Renal cortex interstitium (tissue), 15 donors: ENCODE results near the gene IFIH1. TPM values are rescaled to one million over a fixed set of nuclear protein-coding genes. Genes with fewer than 3 reads are reported as not detected.

ENCODE experiments used
- DNase-seq, 11 donors: peaks; one replicate each; pipeline ENCODE4 v3.0.0-alpha.2; 2013; ENCODE audit warnings: low read depth in 9 of 11, low spot score in 4 of 11; ENCODE audit errors: extremely low read depth in 1 of 11
- long read RNA-seq, 16 experiments: transcript quantifications; one replicate each; lab custom pipeline, GENCODE V29; 2026
- polyA plus RNA-seq, 3 donors: library from polyadenylated mRNA; unstranded; fragments of 120-200 nt; gene quantifications; one replicate each; pipeline ENCODE4 v1.2.1, GENCODE V29; 2013; ENCODE audit not compliant: insufficient read length in 3 of 3

IFIH1 gene
- polyA plus RNA-seq = 1 to 10 TPM; 5.4 to 7.6 (median 5.9) TPM
- long read RNA-seq, donor 1 = 0 reads
- long read RNA-seq, donor 2 = 0 reads
- long read RNA-seq, donor 3 = 0 reads
- long read RNA-seq, donor 4, partial matches to known transcripts = 0 of 1 reads
- long read RNA-seq, donor 4, other reads (novel, unspliced or antisense) = 0 of 1 reads
- long read RNA-seq, donor 5 = 0 reads
- long read RNA-seq, donor 6, partial matches to known transcripts = 0 of 1 reads
- long read RNA-seq, donor 6, other reads (novel, unspliced or antisense) = 0 of 1 reads
- long read RNA-seq, donor 7 = 0 reads
- long read RNA-seq, donor 8, partial matches to known transcripts = 0 of 1 reads
- long read RNA-seq, donor 8, other reads (novel, unspliced or antisense) = 0 of 1 reads
- long read RNA-seq, donor 9 = 0 reads
- long read RNA-seq, donor 10, partial matches to known transcripts = 0 of 2 reads
- long read RNA-seq, donor 10, other reads (novel, unspliced or antisense) = 0 of 2 reads
- long read RNA-seq, donor 11 = 0 reads
- long read RNA-seq, donor 12 = 0 reads
- long read RNA-seq, donor 13, partial matches to known transcripts = 0 of 1 reads
- long read RNA-seq, donor 13, other reads (novel, unspliced or antisense) = 0 of 1 reads
- long read RNA-seq, donor 14, partial matches to known transcripts = 49 of 78 reads
- long read RNA-seq, donor 14, other reads (novel, unspliced or antisense) = 28 of 78 reads
- long read RNA-seq, donor 15 = 0 reads
- long read RNA-seq, donor 16, partial matches to known transcripts = 0 of 1 reads
- long read RNA-seq, donor 16, other reads (novel, unspliced or antisense) = 0 of 1 reads

DNA sequence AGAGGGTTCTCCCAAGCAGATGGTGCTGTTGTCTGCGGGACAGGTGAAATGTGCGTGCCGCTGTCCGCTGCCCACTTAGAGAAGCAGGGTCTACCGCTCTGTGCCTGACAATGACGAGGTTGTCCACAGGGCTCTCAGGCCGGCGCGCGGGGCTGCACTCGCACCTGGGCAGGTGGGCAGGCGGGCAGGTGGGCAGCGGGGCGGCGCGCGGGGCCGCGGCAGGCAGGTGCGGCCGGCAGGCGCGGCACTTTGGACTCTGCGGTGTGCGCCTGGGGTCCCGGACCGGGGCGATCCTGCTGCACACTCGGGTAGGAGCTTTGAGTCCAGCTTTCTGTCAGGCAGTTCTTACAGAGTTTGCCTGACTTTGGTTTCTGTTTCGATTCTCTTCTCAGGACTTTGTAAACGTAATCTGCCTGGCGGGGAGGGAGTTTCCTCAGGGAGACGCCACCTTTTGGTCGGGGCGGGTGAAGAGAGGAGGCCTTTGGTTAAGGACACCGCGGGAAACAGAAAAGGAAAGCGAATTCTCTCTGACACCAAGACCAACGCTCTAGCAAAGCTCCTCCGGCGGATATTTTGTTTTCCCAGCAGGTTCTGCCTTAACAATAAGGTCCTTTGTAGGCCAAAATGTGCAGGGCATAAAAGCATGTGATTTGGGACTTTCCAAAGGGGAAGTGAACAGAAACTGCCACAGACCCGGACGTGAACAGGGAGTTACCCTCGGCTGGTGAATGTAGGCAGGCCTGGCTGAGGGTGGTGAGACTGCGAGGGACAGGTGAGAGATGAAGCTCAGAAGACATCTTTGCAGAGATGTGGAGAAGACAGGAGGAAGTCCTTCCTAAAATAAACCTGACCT lies at the start of gene IFIH1:
Gene IFIH1 (minus strand): TSS at position 357 of the 853 bp plus-strand sequence. CDS start 377 bp downstream, outside the sequence.
- peak; percentile 36 to 84 (median 66) for DNase-seq

DNA sequence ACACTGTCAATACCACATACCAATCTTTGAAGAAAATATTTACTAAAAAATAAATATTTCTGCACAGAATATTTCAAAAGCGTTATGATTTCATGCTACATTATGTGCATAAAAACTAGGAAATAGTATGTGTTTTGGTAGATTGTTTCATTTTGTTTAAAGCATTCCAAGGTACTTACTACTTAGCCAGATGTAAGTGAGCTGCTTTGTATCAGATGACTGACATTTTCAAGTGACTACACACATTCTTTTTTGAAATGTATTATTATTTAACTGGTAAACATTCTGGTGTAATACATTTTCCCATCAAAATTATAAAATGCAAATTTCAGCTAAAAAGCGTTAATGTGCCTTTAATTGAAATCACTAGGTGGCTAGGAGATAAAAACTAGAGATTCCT lies 46.9 kb upstream of the IFIH1 start:
- DNase-seq = no peak

DNA sequence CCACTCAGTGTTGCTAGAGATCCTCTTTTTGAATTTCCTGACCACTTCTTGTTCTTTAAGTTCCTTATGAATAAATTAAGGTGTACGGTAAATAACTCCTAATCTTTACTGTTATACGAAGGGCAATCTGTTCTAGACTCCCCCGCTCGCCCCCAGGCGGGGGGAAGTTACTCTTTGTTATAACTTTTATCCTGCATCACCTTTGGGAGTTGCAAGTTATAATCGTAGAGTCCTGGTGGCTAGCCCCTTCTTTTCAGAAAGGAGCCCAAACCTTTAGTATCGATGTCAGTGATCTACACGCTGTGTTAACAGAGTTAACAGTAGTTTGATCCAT lies 26.1 kb upstream of the IFIH1 start:
- DNase-seq = peak in 1 of 11 donors; percentile 25

GRCh38 chr2:162343824-162344616 lies 25.5 kb upstream of the IFIH1 start, which contains the start of gene GCA:
Gene GCA, plus strand, starts transcription at chr2:162344132. Its CDS starts 117 bp downstream, at chr2:162344249.
- peak; percentile 79 to 93 (median 86) for DNase-seq

DNA sequence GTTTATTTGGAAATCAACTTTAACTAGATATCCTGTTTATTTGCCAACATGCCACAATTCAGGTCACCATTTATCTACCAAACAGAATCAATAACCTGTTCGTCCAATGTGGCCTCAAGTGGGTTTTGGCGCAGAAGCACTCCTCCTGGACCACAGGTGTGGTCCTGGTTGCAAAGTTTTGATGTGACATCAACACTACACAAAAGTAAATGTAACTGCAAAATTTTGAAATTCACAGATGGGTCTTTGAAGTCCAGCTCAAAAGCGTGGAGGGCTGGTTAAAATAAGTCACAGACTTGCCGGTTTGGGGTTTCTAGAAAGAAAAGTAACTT lies 25.0 kb upstream of the IFIH1 start:
- no peak for DNase-seq

GRCh38 chr2:162342841-162343240 lies 24.4 kb upstream of the IFIH1 start:
- no peak for DNase-seq

GRCh38 chr2:162342321-162342720 lies 23.8 kb upstream of the IFIH1 start:
- DNase-seq = no peak

DNA sequence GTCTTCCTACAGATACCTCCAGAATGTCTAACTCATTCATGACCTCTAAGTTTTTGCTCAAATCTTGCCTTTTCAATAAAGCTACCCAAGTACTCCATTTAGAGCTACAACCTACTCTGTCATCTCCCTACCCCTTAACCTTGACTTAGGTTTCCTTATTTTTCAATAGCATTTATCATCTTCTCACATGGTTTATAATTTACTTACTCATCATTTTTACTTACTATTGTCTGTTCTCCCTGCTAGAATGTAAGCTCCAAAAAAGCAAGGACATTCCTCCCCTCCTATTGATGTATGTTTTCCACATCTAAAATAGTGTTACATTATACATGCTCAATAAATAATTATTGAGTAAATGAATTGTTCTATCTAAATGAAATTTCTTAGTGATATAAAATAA lies 22.3 kb upstream of the IFIH1 start:
- DNase-seq = no peak

- DNase-seq = no peak
Observed at GRCh38 chr2:162337868-162338267, 19.4 kb upstream of the IFIH1 start.

DNA sequence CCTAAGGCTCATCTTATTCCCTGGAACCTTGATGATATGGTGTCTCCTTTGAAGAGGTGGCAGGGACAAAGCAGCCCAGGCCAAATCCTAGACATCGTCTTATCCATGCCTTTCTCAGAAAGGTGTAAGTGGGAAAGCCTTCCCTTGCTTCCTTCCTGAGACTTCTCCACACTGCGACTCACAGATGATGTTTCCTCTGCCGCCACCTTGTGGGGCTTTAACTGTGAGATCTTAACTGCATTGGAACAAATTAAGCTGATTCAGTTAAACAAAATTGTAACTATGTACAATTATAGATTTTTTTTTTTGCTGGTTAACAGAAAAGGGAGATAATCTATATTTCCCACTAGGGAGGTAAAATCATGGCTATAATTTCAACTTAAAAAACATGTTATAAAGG lies 15.5 kb upstream of the IFIH1 start:
- no peak for DNase-seq

GRCh38 chr2:162330881-162331280 lies 12.4 kb upstream of the IFIH1 start:
- no peak for DNase-seq

DNA sequence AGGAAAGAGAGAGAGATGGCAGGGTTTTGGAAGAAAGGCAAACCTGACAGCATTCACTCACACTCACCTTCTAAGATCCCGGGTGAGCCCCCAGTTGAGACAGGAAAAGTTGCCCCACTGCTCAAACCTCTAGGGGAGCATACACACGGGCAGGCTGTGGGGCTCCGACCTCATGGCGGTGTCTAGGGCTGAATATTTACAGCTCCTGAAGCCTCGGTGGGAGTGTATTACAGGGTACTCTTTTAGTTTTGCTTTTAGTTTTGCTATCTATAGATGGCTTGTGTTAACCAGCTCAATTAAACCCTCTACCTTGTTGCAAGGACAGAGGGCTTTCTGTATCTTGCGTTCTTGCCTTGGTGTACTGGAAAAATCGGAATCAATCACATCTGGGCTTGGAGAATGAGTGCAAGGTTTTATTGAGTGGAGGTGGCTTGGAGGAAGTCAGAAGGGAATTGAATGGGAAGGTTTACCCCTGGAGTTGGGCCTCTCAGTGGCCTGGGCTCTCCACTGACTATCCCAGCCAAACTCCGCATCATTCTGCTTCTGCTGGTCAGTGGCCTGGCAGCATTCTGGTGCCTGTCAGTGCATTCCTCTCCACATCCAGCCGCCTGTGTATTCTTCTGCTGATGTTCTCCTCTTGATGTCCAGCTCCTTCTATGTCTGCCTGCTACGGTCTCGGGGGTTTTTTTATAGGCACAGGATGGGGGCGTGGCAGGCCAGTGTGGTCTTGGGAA lies 10.1 kb upstream of the IFIH1 start:
- DNase-seq = no peak

GRCh38 chr2:162327806-162328205 lies 9.3 kb upstream of the IFIH1 start:
- DNase-seq = no peak

GRCh38 chr2:162327134-162327769 lies 8.8 kb upstream of the IFIH1 start:
- no peak for DNase-seq

- no peak for DNase-seq
Observed at GRCh38 chr2:162324953-162325352, 6.5 kb upstream of the IFIH1 start.

DNA sequence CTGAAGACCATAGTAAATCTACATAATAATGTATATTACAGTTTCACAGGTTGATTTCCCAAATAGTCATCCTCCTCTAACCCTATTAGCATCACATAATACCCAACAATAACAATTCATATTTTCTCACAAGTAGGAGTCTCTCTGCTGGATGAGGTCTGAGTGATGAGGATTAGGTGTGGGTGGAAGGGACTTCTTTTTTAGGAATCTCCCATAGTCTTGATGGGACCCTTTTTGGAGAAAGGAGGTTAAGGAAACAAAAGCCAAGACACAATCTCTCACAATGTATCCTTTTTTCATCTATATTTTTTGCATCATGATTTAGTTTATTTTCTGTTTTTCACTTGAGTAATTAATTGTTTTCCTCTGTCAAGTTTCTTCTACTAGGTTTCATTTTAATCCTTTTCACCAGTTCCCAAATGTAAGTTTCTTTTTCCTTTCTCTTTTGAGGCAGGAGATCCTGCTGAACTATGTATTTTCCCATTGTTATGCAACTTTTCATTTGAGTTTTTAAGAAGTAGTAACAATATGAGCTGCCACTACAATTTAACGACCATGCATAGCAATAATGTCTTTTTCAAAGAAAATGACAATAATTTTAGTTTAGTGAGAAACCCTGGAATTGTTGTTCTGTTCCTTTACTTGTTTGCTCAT lies 2.5 kb upstream of the IFIH1 start:
- DNase-seq = no peak

- DNase-seq = peak in 1 of 11 donors; percentile 4
Observed at GRCh38 chr2:162317861-162318327, 590 bp downstream of the IFIH1 start.
